Motor neuron (in vitro differentiated cells): ENCODE results near the gene OR1N1. TPM values are rescaled to one million over a fixed set of nuclear protein-coding genes. Genes with fewer than 3 reads are reported as not detected.

Source experiments
- ATAC-seq, 8 experiments: fragments of 200-7000 bp; cut with Tn5 transposase; replicated peaks in 6 of 8; 2 replicates each; pipeline ENCODE4 v1.8.0; 2021; ENCODE audit warnings: mild to moderate bottlenecking in 8 of 8, moderate library complexity in 8 of 8
- H3K27ac ChIP-seq, 2 donors: fragments of 250-450 bp; sonication (Bioruptor Pico); 2 replicates each; pipeline ENCODE4 v1.9.0; 2021; ENCODE audit warnings: antibody characterized with exemption in 2 of 2, mild to moderate bottlenecking in 2 of 2, moderate library complexity in 1 of 2
- H3K4me1 ChIP-seq, 2 donors: fragments of 250-450 bp; sonication (Bioruptor Pico); replicated peaks in 1 of 2; 2 replicates each; pipeline ENCODE4 v1.6.1; 2021; ENCODE audit warnings: antibody characterized with exemption in 2 of 2, mild to moderate bottlenecking in 2 of 2, moderate library complexity in 1 of 2
- H3K4me3 ChIP-seq, 5 donors: fragments of 250-450 bp; sonication (Bioruptor Pico); 2 replicates each; pipeline ENCODE4 v1.9.0; 2021; ENCODE audit warnings: antibody characterized with exemption in 5 of 5, mild to moderate bottlenecking in 5 of 5, moderate library complexity in 4 of 5
- WGBS, 10 experiments: fragments of 450-650 bp; shearing (Covaris generic); methylation state at CpG; one replicate each; pipeline ENCODE4 v1.0.0; 2022; 5-methylcytosine and 5-hydroxymethylcytosine counted together
- in situ Hi-C, 9 experiments: fragments of 400-800 bp; cut with MboI; loops; one replicate each; pipeline ENCODE4 v1.15.0; 2021; ENCODE audit warnings: low sequenced_read_pairs in 9 of 9, low pct_unique_long_range_greater_than_20kb in 2 of 9; ENCODE audit not compliant: unreplicated experiment in 9 of 9
- total RNA-seq, 8 experiments: library from RNA; unstranded; fragments of 300-600 nt; gene quantifications; 2 replicates each; pipeline versions ENCODE4 v1.2.3 to v1.2.4, GENCODE V29; 2022

The OR1N1 gene
- total RNA-seq, 8 experiments from 2014 or later, result 0.23 to 0.49 (median 0.43) TPM; not detected in 5

- Histone ChIP-seq H3K4me3 (no peak within 1 kb of the TSS), H3K27ac (no peak within 1 kb of the TSS), H3K4me1 (no peaks in the 10 kb centered on the region)
- no peak for ATAC-seq
- in situ Hi-C loops, result no loop called here
- WGBS, 10 experiments, result 54 to 100% (median 75%) methylated on average over 3 to 4 of the region's 4 CpGs
Measured at GRCh38 chr9:122518841-122519240, 8.3 kb downstream of the OR1N1 start, which contains the start of gene OR1J4. OR1J4 (plus strand) TSS chr9:122519141; CDS start chr9:122519141, 0 bp downstream.

GRCh38 chr9:122518226-122518625 lies 8.9 kb downstream of the OR1N1 start:
- no peak for ATAC-seq
- H3K4me3 ChIP-seq, result no peak overlapping the region
- H3K4me1 ChIP-seq, result no peaks in the 10 kb centered on the region
- H3K27ac ChIP-seq, result no peak overlapping the region
- in situ Hi-C loops, result no loop called here
- 0 to 63% (median 27%) methylated on average over 1 to 2 of the region's 2 CpGs; no CpG with 5 or more reads in 4 of the 10 experiments for WGBS, 10 experiments

DNA sequence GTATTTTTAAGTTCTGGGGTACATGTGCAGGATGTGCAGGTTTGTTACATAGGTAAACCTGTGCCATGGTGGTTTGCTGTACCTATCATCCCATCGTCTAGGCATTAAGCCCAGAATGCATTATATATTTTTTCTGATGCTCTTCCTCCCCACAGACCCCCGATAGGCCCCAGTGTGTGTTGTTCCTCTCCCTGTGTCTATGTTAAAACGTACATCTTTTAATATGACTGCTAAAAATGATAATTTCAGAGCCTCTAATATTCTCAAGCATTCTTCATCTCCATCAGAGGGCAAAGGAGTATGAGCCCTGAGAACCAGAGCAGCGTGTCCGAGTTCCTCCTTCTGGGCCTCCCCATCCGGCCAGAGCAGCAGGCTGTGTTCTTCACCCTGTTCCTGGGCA lies 16.6 kb downstream of the OR1N1 start, which contains the start of gene OR1J2:
Gene OR1J2 (plus strand): TSS at position 301 of the 400 bp plus-strand sequence. CDS start 0 bp downstream, at position 301.
- WGBS, 10 experiments, result 20 to 67% (median 43%) methylated on average over 1 to 6 of the region's 6 CpGs; no CpG with 5 or more reads in 2 of the 10 experiments
- in situ Hi-C loops, result no loop called here
- ATAC-seq, result no peak

GRCh38 chr9:122506964-122507363 lies 20.1 kb downstream of the OR1N1 start:
- WGBS, 10 experiments, result 0 to 62% (median 30%) methylated on average over 1 to 2 of the region's 2 CpGs; no CpG with 5 or more reads in 4 of the 10 experiments
- Histone ChIP-seq H3K27ac (no peak overlapping the region), H3K4me3 (no peak overlapping the region), H3K4me1 (no peaks in the 10 kb centered on the region)
- no peak for ATAC-seq
- in situ Hi-C loops, result no loop called here

More for the DNA sequence above, 16.6 kb downstream of the OR1N1 start, which contains the start of gene OR1J2:
- no peak within 1 kb of the TSS for H3K4me3 ChIP-seq
- no peaks in the 10 kb centered on the region for H3K4me1 ChIP-seq
- H3K27ac ChIP-seq, result no peak within 1 kb of the TSS

DNA sequence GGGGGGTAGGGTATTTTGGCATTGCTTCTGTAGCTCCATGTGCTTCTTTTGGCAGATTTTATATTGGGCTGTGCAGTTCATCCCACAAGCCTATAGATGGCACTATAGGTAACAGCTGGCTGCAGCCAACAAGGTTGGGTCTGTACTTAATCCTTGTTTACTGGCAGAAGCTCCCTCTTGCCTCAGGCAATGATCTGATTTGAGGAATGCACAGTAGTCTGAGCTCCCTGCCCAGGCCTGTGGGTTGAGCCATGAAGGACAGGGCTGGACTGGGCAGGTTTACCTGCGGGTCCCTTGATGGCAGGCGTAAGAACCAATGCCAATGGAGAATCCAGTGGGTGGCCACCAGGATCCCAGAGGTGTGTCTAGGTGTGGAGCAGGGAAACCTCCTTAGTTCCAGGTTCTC lies 28.2 kb downstream of the OR1N1 start:
- H3K4me3 ChIP-seq, result no peak overlapping the region
- no peaks in the 10 kb centered on the region for H3K4me1 ChIP-seq
- in situ Hi-C loops, result no loop called here
- no peak overlapping the region for H3K27ac ChIP-seq
- ATAC-seq, result peak in 3 of 8 experiments; percentile 100
- 20 to 59% (median 39%) methylated on average over 1 to 2 of the region's 2 CpGs; no CpG with 5 or more reads in 6 of the 10 experiments for WGBS, 10 experiments

GRCh38 chr9:122479062-122479461 lies 48.0 kb downstream of the OR1N1 start:
- ATAC-seq, result no peak
- WGBS, 10 experiments, result 57 to 100% (median 66%) methylated on average over 1 to 5 of the region's 5 CpGs
- no peak overlapping the region for H3K4me3 ChIP-seq
- in situ Hi-C loops, result no loop called here
- H3K27ac ChIP-seq, result no peak overlapping the region
- no peaks in the 10 kb centered on the region for H3K4me1 ChIP-seq

DNA sequence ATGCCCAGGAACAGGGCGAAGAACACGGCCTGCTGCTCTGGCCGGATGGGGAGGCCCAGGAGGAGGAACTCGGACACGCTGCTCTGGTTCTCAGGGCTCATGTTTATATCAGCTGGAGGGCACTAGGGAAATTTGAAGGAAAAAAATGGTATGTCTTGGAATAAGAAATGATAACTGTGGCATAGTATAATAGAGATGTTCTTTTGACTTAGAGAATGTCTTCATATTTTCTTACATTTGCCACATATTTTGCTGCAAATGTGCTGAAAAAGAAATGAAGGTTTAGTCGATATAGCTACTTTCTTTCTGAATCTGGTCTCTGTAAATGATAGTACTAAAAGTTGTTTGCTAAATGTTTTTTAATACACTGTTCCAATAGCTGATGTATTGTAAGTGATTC lies 49.3 kb downstream of the OR1N1 start, which contains the start of gene OR1J1:
Gene OR1J1 (minus strand): TSS at position 101 of the 400 bp plus-strand sequence. CDS start 0 bp downstream, at position 101.
- Histone ChIP-seq H3K4me3 (no peak within 1 kb of the TSS), H3K27ac (no peak within 1 kb of the TSS), H3K4me1 (no peaks in the 10 kb centered on the region)
- WGBS, 10 experiments, result 17 to 90% (median 64%) methylated on average over 1 to 6 of the region's 6 CpGs; no CpG with 5 or more reads in 1 of the 10 experiments
- in situ Hi-C loops, result no loop called here
- no peak for ATAC-seq

- in situ Hi-C loops, result no loop called here
- peak in 2 of 8 experiments; percentile 29 to 50 for ATAC-seq
- 40 to 100% (median 85%) methylated on average over 1 to 3 of the region's 3 CpGs; no CpG with 5 or more reads in 2 of the 10 experiments for WGBS, 10 experiments
- Histone ChIP-seq H3K27ac (no peak overlapping the region), H3K4me1 (no peaks in the 10 kb centered on the region), H3K4me3 (no peak overlapping the region)
Measured at GRCh38 chr9:122477346-122477745, 49.7 kb downstream of the OR1N1 start.

Other genes with a start within 250 kb of the OR1N1 start
- 1 to 10 TPM in 2 of 8 experiments, under 1 TPM in 6; 0.05 to 3.2 (median 0.24) TPM for gene PTGS1, start 156.3 kb downstream of the OR1N1 start, total RNA-seq
- under 1 TPM in 2 of 8 experiments, not detected in 6; 0.33 to 0.80 TPM for gene OR1J1, start 49.4 kb downstream of the OR1N1 start, total RNA-seq
- gene OR1J2, start 16.5 kb downstream of the OR1N1 start, total RNA-seq, result not detected
- 1 to 10 TPM in 1 of 8 experiments, under 1 TPM in 1, not detected in 6; 0.21 to 1.3 TPM for gene OR1J4, start 8.2 kb downstream of the OR1N1 start, total RNA-seq
- under 1 TPM in 2 of 8 experiments, not detected in 6; 0.45 to 0.62 TPM for gene OR1N2, start 25.8 kb upstream of the OR1N1 start, total RNA-seq
- gene OR1L8, start 56.1 kb upstream of the OR1N1 start, total RNA-seq, result under 1 TPM in 4 of 8 experiments, not detected in 4; 0.13 to 0.66 (median 0.26) TPM
- under 1 TPM in 1 of 8 experiments, not detected in 7; 0.97 TPM for gene OR1Q1, start 87.4 kb upstream of the OR1N1 start, total RNA-seq
- under 1 TPM in 3 of 8 experiments, not detected in 5; 0.25 to 0.45 (median 0.38) TPM for gene OR1B1, start 130.3 kb upstream of the OR1N1 start, total RNA-seq
- under 1 TPM in 1 of 8 experiments, not detected in 7; 0.18 TPM for gene OR1L1, start 134.4 kb upstream of the OR1N1 start, total RNA-seq
- under 1 TPM in 3 of 8 experiments, not detected in 5; 0.17 to 0.66 (median 0.52) TPM for gene OR1L3, start 147.8 kb upstream of the OR1N1 start, total RNA-seq
- under 1 TPM in 6 of 8 experiments, not detected in 2; 0.21 to 0.97 (median 0.54) TPM for gene OR1L4, start 196.7 kb upstream of the OR1N1 start, total RNA-seq
- gene OR1L6, start 215.0 kb upstream of the OR1N1 start, total RNA-seq, result under 1 TPM in 3 of 8 experiments, not detected in 5; 0.21 to 0.33 (median 0.23) TPM